GM18499 (cell line): Measurements from ENCODE around the gene KCNT2.
"Not testable (repeated sequence)": the region's sequence is repeated elsewhere in the genome, so short reads cannot be mapped to it uniquely, and the experiment has no call there.

Experiments used
- ATAC-seq: cut with Tn5 transposase; IDR thresholded peaks from one replicate; pipeline ENCODE4 v1.9.1; 2021; ENCODE audit warnings: moderate number of reproducible peaks; ENCODE audit not compliant: insufficient read depth, unreplicated experiment

Gene KCNT2

GRCh38 chr1:196263086-196263485 lies 345.2 kb downstream of the KCNT2 start:
- ATAC-seq, result not testable (repeated sequence)

- no peak for ATAC-seq
Measured at GRCh38 chr1:196260270-196260669, 348.0 kb downstream of the KCNT2 start.

- no peak for ATAC-seq
Measured at GRCh38 chr1:196259316-196259715, 348.9 kb downstream of the KCNT2 start.

- no peak for ATAC-seq
Measured at GRCh38 chr1:196255762-196256161, 352.5 kb downstream of the KCNT2 start.

GRCh38 chr1:196229546-196229945 lies 378.7 kb downstream of the KCNT2 start:
- ATAC-seq, result no peak

- no peak for ATAC-seq
Measured at GRCh38 chr1:196214866-196215265, 393.4 kb downstream of the KCNT2 start.

GRCh38 chr1:196209983-196210382 lies 398.3 kb downstream of the KCNT2 start:
- ATAC-seq, result no peak

- ATAC-seq, result no peak
Measured at GRCh38 chr1:196209265-196209664, 399.0 kb downstream of the KCNT2 start.

- no peak for ATAC-seq
Measured at GRCh38 chr1:196207612-196208217, 400.5 kb downstream of the KCNT2 start.

GRCh38 chr1:196205882-196206281 lies 402.4 kb downstream of the KCNT2 start:
- no peak for ATAC-seq

GRCh38 chr1:196196486-196196885 lies 411.8 kb downstream of the KCNT2 start:
- no peak for ATAC-seq

GRCh38 chr1:196193896-196194559 lies 414.2 kb downstream of the KCNT2 start:
- ATAC-seq, result no peak

- ATAC-seq, result no peak
Measured at GRCh38 chr1:196183941-196184340, 424.3 kb downstream of the KCNT2 start.

- ATAC-seq, result no peak
Measured at GRCh38 chr1:196181594-196181878, 426.7 kb downstream of the KCNT2 start.

- ATAC-seq, result no peak
Measured at GRCh38 chr1:196180847-196181593, 427.2 kb downstream of the KCNT2 start.

GRCh38 chr1:196178083-196178635 lies 430.1 kb downstream of the KCNT2 start:
- no peak for ATAC-seq
